ENCODE data around the gene TPD52L1.

Gene TPD52L1

GRCh38 chr6:125302840-125303511 is 149.4 kb downstream of the TPD52L1 start:
- DNase-seq (ENCODE audit: low read depth, low spot score): no peak

GRCh38 chr6:125303512-125303854 is 149.9 kb downstream of the TPD52L1 start:
- DNase-seq (ENCODE audit: low read depth, low spot score): no peak

DNA sequence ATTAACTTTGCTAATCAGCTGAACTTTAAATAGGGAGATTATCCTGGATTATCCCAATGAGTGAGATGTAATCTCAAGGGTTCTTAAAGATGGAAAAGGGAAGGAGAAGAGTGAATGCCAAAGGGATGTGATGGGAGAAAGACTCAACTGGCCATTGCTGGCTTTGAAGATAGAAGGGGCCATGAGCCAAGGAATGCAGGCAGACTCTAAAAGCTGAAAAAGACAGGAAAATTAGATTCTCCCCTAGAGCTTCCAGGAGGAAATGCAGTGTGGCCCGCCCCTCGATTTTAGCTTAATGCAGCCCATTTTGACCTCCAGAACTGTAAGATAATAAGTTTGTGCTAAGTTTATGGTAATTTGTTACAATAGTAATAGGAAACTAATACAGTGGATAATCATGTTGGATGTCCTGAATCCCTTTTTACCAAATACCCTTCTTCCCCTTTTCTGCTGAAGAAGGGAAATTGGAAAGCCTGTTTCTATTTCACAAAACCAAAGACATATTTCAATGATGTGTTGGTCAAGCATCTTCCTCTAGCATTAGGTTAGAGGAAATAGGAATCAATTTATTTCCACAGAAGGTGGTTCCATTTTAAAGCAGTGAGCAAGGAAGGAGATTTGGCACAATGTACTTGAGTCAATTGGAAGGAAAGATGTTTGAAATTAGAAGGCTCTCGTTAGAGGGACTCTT is 151.5 kb downstream of the TPD52L1 start:
- DNase-seq (ENCODE audit: low read depth, low spot score): no peak

GRCh38 chr6:125306756-125307149 is 153.2 kb downstream of the TPD52L1 start:
- DNase-seq (ENCODE audit: low read depth, low spot score): no peak

DNA sequence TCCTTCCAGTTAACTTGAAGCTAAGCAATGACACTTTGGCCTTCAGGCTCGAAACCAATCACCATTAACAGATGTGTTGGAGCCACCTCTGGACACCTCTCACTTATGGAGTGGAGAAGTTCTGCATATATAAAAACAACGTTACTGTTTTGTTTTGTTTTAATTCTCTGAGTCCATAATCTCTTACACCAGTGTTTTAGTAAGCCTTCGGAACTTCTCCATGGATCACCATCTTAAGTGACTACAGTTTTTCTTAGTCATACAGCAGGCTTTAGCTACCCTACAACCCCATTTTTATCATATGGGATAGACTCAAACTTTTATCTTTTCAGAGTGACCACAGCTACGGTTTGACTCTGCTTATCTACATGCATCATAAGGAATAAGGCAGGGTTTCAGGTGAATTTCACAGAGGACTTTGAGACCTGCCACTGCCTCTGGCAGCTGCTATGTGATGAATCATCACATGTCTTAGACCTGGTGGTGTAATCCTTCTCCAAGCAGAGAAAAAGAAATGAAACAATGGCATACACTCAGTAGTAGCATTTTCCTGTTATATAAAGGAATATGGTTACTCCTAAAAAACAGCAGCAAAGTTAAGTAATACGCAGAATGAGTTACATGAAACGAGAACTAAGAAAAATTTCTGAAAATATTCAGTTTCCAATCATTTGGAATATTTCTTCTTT is 153.7 kb downstream of the TPD52L1 start:
- no peak for DNase-seq (ENCODE audit: low read depth, low spot score)

- no peak for DNase-seq (ENCODE audit: low read depth, low spot score)
These were observed 154.5 kb downstream of the TPD52L1 start for GRCh38 chr6:125307964-125308615.

DNA sequence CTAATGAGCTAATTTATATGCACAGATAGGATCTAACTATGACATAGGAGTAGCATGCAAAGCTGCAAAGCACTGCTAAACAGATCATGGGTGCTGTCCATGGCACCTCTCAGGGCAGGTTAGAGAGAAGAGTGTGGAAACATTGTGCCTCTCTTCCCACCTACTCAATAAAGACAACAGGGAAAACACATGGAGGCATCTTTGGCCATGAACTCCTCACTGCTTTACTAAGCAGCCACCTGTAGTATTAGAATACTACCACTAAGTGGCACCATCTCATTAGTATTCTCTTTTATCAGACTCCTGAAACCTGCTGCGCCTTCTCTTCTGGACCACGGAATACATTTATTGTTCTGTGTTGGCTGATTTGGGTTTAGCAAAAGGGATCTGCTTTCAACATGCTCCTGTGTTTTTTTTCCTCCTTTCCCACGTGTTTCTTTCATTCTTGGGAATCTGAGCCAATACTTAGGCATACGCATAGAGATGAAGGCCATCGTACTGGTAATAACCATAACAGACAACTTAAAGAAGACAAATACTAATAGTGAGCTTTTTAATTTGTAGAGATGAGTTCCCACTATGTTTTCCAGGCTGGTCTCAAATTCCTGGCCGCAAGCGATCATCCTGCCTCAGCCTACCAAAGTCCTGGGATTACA is 157.5 kb downstream of the TPD52L1 start:
- peak; percentile 41 for DNase-seq (ENCODE audit: low read depth, low spot score)

DNA sequence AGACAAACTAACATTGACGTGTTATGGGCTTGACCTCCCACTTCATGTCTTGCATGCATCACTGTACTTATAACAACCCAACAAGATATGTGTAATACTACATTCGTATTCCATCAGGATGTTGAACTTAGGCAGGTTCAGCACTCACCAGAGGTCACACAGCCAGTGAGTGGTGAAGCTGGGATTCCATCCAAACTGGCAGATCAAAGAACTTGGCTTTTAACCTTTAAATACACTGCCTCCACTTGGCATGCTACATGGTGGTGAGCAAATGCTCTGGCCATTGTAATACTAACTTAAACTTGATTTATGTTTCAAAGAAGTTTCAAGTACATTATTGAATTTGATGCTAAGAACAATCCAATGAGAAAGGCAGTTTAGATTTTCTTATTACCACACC is 158.9 kb downstream of the TPD52L1 start:
- DNase-seq (ENCODE audit: low read depth, low spot score): no peak

DNA sequence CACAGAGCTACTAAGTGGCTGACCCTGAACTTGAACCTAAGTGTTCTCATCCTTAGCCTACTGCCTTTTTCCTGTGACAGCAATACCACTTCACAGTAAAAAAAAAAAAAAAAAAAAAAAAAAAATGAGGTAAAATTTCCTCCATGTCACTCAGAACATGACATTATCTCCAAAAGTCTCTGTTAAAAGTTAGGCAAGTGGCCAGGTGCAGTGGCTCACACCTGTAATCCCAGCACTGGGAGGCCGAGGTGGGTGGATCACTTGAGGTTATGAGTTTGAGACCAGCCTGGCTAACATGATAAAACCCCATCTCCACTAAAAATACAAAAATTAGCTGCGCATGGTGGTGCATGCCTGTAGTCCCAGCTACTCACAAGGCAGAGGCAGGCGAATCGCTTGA is 159.4 kb downstream of the TPD52L1 start:
- DNase-seq (ENCODE audit: low read depth, low spot score): no peak
